ENCODE measurements around the gene NEXN.

Gene NEXN

GRCh38 chr1:77888081-77888780 lies at the start of gene NEXN:
Gene NEXN (plus strand): TSS chr1:77888624. CDS start chr1:77916107, 27,483 bp downstream.
- DNase-seq = no peak

DNA sequence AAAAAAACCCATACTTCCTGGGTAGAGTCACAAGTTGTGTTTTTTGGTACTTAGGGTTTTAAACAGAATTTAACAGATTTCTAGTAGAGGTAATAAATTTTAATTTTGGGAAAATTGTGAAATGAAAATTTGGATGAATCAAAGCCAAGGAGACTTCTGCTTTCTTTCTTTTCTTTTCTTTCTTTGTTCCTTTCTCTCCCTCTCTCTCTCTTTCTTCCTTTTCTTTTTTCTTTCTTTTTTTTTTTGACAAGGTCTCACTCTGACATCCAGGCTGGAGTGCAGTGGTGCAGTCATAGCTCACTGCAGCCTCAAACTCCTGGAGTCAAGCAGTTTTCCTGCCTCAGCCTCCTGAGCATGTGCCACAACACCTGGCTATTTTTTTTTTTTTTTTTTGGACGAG lies 46.9 kb upstream of the NEXN start:
- DNase-seq = no peak

- no peak for DNase-seq
These were observed 42.5 kb upstream of the NEXN start for GRCh38 chr1:77845951-77846350.

GRCh38 chr1:77846966-77847365 lies 41.5 kb upstream of the NEXN start:
- DNase-seq = no peak

GRCh38 chr1:77847621-77848080 lies 40.8 kb upstream of the NEXN start:
- DNase-seq = no peak

DNA sequence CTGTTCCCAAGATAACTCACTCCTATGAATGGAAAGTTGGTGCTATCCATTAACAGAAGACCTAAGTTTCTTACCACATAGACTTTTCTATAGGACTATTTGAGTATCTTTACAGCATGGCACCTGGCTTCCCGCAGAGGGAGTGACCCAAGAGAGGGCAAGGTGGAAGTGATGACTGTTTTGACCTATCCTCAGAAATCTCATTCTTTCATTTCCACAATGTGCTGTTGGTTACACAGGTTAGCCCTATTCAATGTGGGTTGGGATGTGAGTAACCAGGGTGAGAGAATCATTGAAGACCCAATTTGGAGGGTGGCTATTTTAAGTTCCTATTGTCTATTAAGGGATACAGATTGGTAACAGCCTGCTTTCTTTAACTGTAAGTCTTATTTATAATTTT lies 38.3 kb upstream of the NEXN start:
- DNase-seq = no peak

DNA sequence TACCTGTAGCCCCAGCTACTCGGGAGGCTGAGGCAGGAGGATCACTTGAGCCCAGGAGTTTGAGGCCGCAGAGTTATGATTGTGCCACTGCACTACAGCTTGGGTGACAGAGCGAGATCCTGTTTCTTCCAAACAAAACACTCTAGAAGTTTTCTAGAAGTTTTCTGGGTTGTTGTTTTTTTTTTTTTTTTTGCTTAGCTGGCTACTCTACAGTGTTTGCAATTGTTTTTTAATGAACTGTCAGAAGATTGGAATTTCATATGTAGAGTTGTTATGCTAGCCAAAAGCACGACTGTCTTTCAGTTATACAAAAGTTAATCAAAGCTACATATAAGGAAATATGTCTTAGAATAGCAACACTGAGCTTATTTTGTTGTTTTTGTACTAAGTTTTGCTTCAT lies 30.9 kb upstream of the NEXN start:
- DNase-seq = no peak

GRCh38 chr1:77858725-77859124 lies 29.7 kb upstream of the NEXN start:
- DNase-seq = no peak

DNA sequence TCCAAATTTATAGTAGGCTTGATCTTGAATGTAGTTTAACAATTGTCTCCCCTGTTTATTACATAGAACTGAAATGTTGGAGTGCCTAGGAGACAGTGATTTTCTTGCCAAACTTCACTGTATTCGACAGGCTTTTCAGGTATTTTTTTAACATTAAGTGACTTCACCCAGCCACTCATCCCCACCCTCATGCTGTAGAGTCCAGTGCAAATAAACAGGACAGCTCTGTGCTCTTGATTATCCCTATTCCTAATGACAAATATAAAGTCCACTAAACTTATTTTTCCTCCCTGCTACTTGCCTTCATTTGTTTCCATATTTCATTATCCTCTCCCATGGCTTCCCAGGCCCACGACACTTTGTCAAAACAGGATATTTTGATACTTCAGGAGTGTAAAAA lies 29.2 kb upstream of the NEXN start:
- no peak for DNase-seq

DNA sequence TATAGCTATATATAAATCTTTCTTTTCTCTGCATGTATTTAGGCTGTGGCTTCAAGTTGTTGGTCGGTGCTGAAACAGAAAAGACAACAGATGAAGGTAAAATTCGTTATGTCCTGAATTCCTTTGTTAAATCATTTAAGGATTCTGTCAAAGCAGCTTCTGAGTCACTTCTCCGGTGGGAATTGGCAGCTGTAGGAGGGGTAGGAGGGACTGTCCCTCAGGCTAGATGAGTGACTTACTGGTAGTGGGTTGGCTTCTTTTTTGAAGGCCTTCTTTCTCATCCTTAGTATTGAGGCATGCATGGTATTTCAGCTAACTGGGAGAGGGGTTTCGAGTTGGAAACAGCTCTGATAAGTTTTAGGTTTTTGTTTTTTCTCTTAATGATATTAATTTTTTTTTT lies 22.1 kb upstream of the NEXN start:
- DNase-seq = no peak

- no peak for DNase-seq
These were observed 15.8 kb upstream of the NEXN start for GRCh38 chr1:77872645-77873044.

- no peak for DNase-seq
These were observed 15.0 kb upstream of the NEXN start for GRCh38 chr1:77873461-77873860.

- no peak for DNase-seq
These were observed 13.5 kb upstream of the NEXN start for GRCh38 chr1:77874804-77875445.

DNA sequence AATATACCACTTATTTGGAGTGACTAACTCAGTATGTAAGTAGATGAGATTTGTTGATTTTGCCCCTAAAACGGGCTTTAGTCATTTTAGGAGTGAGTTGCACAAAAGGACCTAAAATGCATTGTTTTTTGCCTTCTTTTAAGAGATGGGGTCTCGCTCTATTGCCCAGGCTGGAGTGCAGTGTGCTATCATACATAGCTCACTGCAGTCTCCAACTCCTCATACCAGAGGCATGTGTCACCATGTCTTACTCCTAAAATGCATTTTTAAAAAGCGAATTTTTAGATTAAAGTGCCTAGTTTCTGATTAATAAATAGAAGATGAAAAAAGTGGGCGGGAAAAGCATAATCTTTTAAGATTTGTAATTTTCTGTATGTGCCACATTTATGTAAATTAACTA lies 11.5 kb upstream of the NEXN start:
- no peak for DNase-seq

GRCh38 chr1:77881061-77881460 lies 7.4 kb upstream of the NEXN start:
- DNase-seq = no peak

DNA sequence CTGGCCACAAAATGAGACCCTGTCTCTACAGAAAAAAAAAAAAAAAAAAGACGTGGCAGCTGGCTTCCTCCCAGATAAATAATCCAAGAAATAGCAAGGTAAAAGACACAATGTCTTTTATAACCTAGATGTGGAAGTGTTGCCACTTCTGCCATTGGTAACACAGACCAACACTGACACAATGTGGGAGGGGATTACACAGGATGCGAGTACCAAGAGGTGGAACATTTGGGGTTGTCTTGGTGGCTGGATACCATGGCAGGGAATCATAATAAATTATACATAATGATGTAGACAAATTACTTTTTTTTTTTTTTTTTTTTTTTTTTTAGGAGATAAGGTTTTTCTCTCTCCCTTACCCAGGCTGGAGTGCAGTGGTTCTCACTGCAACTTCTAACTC lies 6.0 kb upstream of the NEXN start:
- no peak for DNase-seq

- DNase-seq = no peak
These were observed 588 bp downstream of the NEXN start for GRCh38 chr1:77888781-77889642.

DNA sequence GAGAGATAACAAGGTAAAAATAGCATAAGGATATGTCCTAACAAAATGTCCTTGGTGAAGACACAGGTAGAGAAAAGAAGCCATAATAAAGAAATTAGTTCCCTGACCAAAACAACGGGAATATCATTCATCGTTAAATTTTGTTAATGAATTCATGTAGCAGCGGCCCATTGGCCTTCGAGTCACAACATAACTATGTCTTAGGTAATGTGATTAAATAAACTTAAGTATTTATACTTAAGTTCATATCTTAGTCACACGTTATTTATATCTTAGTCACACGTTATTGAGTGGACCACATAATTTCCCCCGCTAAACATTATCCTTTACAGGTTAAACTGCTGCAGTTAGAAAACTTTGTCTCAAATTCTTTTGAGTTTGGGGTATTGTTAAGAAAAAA lies 1.2 kb downstream of the NEXN start:
- DNase-seq = no peak

DNA sequence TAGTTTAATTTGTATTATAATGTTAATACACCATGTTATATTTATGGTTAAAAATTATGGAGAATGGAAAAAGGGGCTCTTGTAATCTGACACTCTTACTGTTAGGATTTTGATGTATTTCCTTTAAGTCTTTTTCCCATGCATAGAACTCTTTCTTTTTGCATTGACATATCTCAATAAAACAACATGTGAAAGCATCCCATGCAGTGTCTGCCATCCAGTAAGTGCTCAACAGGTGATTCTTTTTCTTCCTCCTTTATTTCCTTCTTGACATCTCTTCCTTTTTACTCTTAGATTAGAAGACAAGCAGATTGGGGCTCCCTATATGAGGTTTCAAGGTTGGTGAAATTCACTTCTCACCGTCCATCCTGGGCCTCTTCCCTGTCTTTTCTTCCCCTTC lies 2.8 kb downstream of the NEXN start:
- DNase-seq = no peak

GRCh38 chr1:77899647-77900320 lies 11.4 kb downstream of the NEXN start:
- DNase-seq = no peak

- peak; percentile 7 for DNase-seq
These were observed 12.4 kb downstream of the NEXN start for GRCh38 chr1:77900687-77901293.

DNA sequence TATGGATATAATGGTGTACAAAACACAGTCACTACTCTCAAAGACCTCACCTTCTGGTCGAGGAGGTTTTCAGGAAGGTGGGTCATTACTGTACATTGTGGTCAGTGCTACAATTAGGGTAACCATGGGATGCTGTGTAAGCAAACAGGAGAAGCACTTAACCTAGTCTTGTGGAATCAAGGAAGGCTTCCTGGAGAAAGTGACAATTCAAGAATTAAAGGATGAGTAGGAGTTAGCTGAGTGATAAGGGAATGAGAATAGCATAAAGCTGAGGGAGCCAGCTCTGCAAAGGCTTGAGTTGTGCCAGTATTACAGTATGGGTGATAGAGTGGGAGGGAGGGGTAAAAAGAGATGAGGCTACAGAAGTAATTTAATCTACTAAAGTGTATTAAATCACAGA lies 17.2 kb downstream of the NEXN start:
- no peak for DNase-seq

DNA sequence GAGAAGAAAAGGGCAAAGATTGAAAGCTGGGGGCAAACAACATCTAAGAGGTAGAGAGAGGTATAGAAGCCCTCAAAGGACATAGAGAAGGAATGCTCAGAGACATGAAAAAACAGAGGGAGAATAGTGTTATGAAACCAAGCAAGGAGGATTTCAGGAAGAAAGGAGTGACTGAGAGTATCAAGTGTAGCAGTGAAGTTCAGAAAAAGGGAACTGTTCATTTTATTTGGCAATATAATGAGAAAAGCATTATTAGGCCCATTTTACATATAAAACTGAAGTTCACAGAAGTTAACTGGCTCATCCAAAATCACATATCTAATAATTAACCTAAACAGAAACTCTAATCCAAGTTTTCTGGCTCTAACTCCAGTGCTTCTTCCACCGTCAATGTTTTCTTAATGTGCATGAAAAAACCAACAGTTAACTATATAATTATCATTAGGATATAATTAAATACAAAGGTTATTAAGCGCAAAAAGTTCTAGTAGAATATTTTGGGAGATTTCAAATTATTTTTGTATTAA lies 17.7 kb downstream of the NEXN start:
- no peak for DNase-seq
